HepG2 (cell line): ENCODE results near the gene ZBTB48. TPM values are rescaled to one million over a fixed set of nuclear protein-coding genes. Genes with fewer than 3 reads are reported as not detected.
A peak's percentile ranks its signal among the peaks of the same experiment; 100 is the strongest.

Experiments used
- ATF1 ChIP-seq: IDR thresholded peaks from 2 replicates; pipeline ENCODE4 v1.6.1; 2016; ENCODE audit warnings: mild to moderate bottlenecking, control low read depth
- HOXA9 ChIP-seq: sonication (generic); formaldehyde crosslinking; IDR thresholded peaks from 2 replicates; pipeline ENCODE4 v1.8.1; 2022; ENCODE audit warnings: missing genetic modification reagents, mild to moderate bottlenecking, moderate library complexity, borderline replicate concordance
- JARID2 ChIP-seq: sonication (generic); formaldehyde crosslinking; IDR thresholded peaks from 2 replicates; pipeline ENCODE4 v1.8.1; 2023; ENCODE audit warnings: missing genetic modification reagents, inconsistent platforms; ENCODE audit not compliant: insufficient replicate concordance
- MTF1 ChIP-seq: sonication (generic); formaldehyde crosslinking; IDR thresholded peaks from 2 replicates; pipeline ENCODE4 v1.5.0; 2020; ENCODE audit warnings: missing genetic modification reagents
- NFKBIZ ChIP-seq: IDR thresholded peaks from 2 replicates; pipeline ENCODE4 v1.6.1; 2018; ENCODE audit warnings: missing genetic modification reagents, missing compliant biosample characterization
- POLR2G ChIP-seq: fragments of 200-400 bp; formaldehyde crosslinking; IDR thresholded peaks from 2 replicates; pipeline ENCODE4 v1.6.1; 2018; ENCODE audit warnings: mild to moderate bottlenecking, low read depth, low read length, moderate library complexity
- TMF1 ChIP-seq: sonication (generic); formaldehyde crosslinking; IDR thresholded peaks from 2 replicates; pipeline ENCODE4 v1.8.1; 2022; ENCODE audit warnings: low read depth, missing genetic modification reagents
- ZFP82 ChIP-seq: sonication (generic); formaldehyde crosslinking; IDR thresholded peaks from 2 replicates; pipeline ENCODE4 v1.5.1; 2020; ENCODE audit warnings: mild to moderate bottlenecking, missing genetic modification reagents, borderline replicate concordance
- ZNF263 ChIP-seq: sonication (generic); formaldehyde crosslinking; IDR thresholded peaks from 2 replicates; pipeline ENCODE4 v1.4.0; 2020; ENCODE audit warnings: missing genetic modification reagents
- ZNF274 ChIP-seq: sonication (generic); formaldehyde crosslinking; IDR thresholded peaks from 2 replicates; pipeline ENCODE4 v1.5.1; 2020; ENCODE audit warnings: mild to moderate bottlenecking, missing genetic modification reagents
- ZNF280B ChIP-seq: sonication (generic); formaldehyde crosslinking; IDR thresholded peaks from 2 replicates; pipeline ENCODE4 v1.5.0; 2020; ENCODE audit warnings: missing genetic modification reagents, mild to moderate bottlenecking, borderline replicate concordance
- ZNF446 ChIP-seq: sonication (generic); formaldehyde crosslinking; IDR thresholded peaks from 2 replicates; pipeline ENCODE4 v1.5.0; 2020; ENCODE audit warnings: mild to moderate bottlenecking, missing genetic modification reagents
- ZNF501 ChIP-seq: sonication (generic); formaldehyde crosslinking; IDR thresholded peaks from 2 replicates; pipeline ENCODE4 v1.5.1; 2020; ENCODE audit warnings: mild to moderate bottlenecking, moderate library complexity, missing genetic modification reagents
- ZNF615 ChIP-seq: sonication (generic); formaldehyde crosslinking; IDR thresholded peaks from 2 replicates; pipeline ENCODE4 v1.5.0; 2020; ENCODE audit warnings: mild to moderate bottlenecking, missing genetic modification reagents, borderline replicate concordance
- ZNF710 ChIP-seq: sonication (generic); formaldehyde crosslinking; IDR thresholded peaks from 2 replicates; pipeline ENCODE4 v1.5.0; 2020; ENCODE audit warnings: mild to moderate bottlenecking, missing genetic modification reagents, borderline replicate concordance
- polyA plus RNA-seq, 8 experiments: library from polyadenylated mRNA; depleted of rRNA in 3 of 8; stranded (reverse) in 7 of 8; unstranded in 1 of 8; fragments of >200 nt; fragmentation: Illumina TruSeq in 4 of 8; extraction: Trizol in 4 of 8; gene quantifications; 2 replicates each; pipeline versions ENCODE4 v1.2.1 to v1.2.3, GENCODE V29; 2011 to 2016; ENCODE audit warnings: low read depth in 4 of 8, missing spikeins in 1 of 8, mixed read lengths in 1 of 8; ENCODE audit not compliant: insufficient read depth in 1 of 8
- total RNA-seq, 5 experiments: library from RNA; depleted of rRNA; stranded (reverse); fragments of >200 nt; fragmentation: Illumina TruSeq; extraction: Trizol; gene quantifications; 2 replicates each; pipeline ENCODE4 v1.2.3, GENCODE V29; 2016; ENCODE audit warnings: low read depth in 1 of 5
- TF ChIP-seq, protein P1 (sequence below): IDR thresholded peaks from 2 replicates; pipeline ENCODE4 v1.6.1; 2016; ENCODE audit warnings: mild to moderate bottlenecking, missing biosample characterization, missing genetic modification reagents
- TF ChIP-seq, protein P2 (sequence below): sonication (generic); formaldehyde crosslinking; IDR thresholded peaks from 2 replicates; pipeline ENCODE4 v1.8.1; 2023; ENCODE audit warnings: mild to moderate bottlenecking, missing genetic modification reagents
- TF ChIP-seq, protein P3 (sequence below): sonication (generic); formaldehyde crosslinking; conservative IDR thresholded peaks from 2 replicates; pipeline ENCODE4 v1.8.1; 2023; ENCODE audit warnings: missing genetic modification reagents

The ZBTB48 gene
- total and polyA plus RNA-seq, 2 of the 13 experiments (the other 11 are each of a cell fraction or from before 2014, with no cell fraction given) = 13.0 to 17.1 TPM

- TF ChIP-seq ZNF710 = 0 out of 2 replicates have a peak, but pooled peaks have one; percentile 20
- no peak for TF ChIP-seq HOXA9 (CRISPR knock-in tag)
- no peak for TF ChIP-seq ATF1
- TF ChIP-seq ZFP82 (CRISPR knock-in tag) = no peak
- TF ChIP-seq, protein P1, sequence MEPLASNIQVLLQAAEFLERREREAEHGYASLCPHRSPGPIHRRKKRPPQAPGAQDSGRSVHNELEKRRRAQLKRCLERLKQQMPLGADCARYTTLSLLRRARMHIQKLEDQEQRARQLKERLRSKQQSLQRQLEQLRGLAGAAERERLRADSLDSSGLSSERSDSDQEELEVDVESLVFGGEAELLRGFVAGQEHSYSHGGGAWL (CRISPR knock-in tag) = peak; percentile 29; the same call in 1 of the 2 replicates
- no peak for TF ChIP-seq NFKBIZ (CRISPR knock-in tag)
- no peak for TF ChIP-seq MTF1 (CRISPR knock-in tag)
- no peak for TF ChIP-seq ZNF274 (CRISPR knock-in tag)
- TF ChIP-seq, protein P2, sequence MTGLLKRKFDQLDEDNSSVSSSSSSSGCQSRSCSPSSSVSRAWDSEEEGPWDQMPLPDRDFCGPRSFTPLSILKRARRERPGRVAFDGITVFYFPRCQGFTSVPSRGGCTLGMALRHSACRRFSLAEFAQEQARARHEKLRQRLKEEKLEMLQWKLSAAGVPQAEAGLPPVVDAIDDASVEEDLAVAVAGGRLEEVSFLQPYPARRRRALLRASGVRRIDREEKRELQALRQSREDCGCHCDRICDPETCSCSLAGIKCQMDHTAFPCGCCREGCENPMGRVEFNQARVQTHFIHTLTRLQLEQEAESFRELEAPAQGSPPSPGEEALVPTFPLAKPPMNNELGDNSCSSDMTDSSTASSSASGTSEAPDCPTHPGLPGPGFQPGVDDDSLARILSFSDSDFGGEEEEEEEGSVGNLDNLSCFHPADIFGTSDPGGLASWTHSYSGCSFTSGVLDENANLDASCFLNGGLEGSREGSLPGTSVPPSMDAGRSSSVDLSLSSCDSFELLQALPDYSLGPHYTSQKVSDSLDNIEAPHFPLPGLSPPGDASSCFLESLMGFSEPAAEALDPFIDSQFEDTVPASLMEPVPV (CRISPR knock-in tag) = no peak
- TF ChIP-seq TMF1 (CRISPR knock-in tag) = no peak
- TF ChIP-seq POLR2G = peak; percentile 70; the same call in 1 of the 2 replicates
- TF ChIP-seq ZNF446 = peak; percentile 60; the same call in 1 of the 2 replicates
- TF ChIP-seq ZNF280B (CRISPR knock-in tag) = 0 out of 2 replicates have a peak, but pooled peaks have one; percentile 5
- TF ChIP-seq ZNF501 (CRISPR knock-in tag) = no peak
- no peak for TF ChIP-seq ZNF263 (CRISPR knock-in tag)
- no peak for TF ChIP-seq JARID2 (CRISPR knock-in tag)
- no peak for TF ChIP-seq ZNF615 (CRISPR knock-in tag)
- TF ChIP-seq, protein P3, sequence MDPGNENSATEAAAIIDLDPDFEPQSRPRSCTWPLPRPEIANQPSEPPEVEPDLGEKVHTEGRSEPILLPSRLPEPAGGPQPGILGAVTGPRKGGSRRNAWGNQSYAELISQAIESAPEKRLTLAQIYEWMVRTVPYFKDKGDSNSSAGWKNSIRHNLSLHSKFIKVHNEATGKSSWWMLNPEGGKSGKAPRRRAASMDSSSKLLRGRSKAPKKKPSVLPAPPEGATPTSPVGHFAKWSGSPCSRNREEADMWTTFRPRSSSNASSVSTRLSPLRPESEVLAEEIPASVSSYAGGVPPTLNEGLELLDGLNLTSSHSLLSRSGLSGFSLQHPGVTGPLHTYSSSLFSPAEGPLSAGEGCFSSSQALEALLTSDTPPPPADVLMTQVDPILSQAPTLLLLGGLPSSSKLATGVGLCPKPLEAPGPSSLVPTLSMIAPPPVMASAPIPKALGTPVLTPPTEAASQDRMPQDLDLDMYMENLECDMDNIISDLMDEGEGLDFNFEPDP (CRISPR knock-in tag) = no peak
These were observed 21.5 kb downstream of the ZBTB48 start (continued) for GRCh38 chr1:6601049-6601922.
